Transverse colon (tissue), 3 donors: ENCODE data around the gene CTTN.

Source experiments
- CTCF ChIP-seq, 5 experiments: fragments of 200-600 bp in 3 of 5; fragments of 450-650 bp in 2 of 5; sonication (generic) in 3 of 5; IDR thresholded peaks; 1 replicate in 2 of 5; 2 replicates in 3 of 5; pipeline ENCODE4 v1.5.1; 2016 to 2017; ENCODE audit warnings: antibody characterized with exemption in 5 of 5, inconsistent platforms in 3 of 5, mild to moderate bottlenecking in 2 of 5, moderate library complexity in 1 of 5
- EP300 ChIP-seq: sonication (generic); formaldehyde crosslinking; IDR thresholded peaks from one replicate; pipeline ENCODE4 v1.6.1; 2017; ENCODE audit warnings: antibody characterized with exemption, low read depth
- POLR2A ChIP-seq: fragments of 450-650 bp; IDR thresholded peaks from one replicate; pipeline ENCODE4 v1.6.1; 2016; ENCODE audit warnings: antibody characterized with exemption, mild to moderate bottlenecking, moderate library complexity

- no peak for TF ChIP-seq EP300
- TF ChIP-seq POLR2A, result no peak
- TF ChIP-seq CTCF (IDR thresholded peaks at IDR 0.05), result no peak
Observed at GRCh38 chr11:70458736-70459135, 60.4 kb downstream of the CTTN start.
